K562 (cell line): ENCODE data around the gene MAP3K6. TPM values are rescaled to one million over a fixed set of nuclear protein-coding genes. Genes with fewer than 3 reads are reported as not detected.

Source experiments
- GABPB1 ChIP-seq: sonication (generic); formaldehyde crosslinking; IDR thresholded peaks from 2 replicates; pipeline ENCODE4 v1.8.0; 2022; ENCODE audit warnings: mild to moderate bottlenecking, missing genetic modification reagents
- HINFP ChIP-seq: fragments of 450-650 bp; conservative IDR thresholded peaks from 2 replicates; pipeline ENCODE4 v1.6.1; 2016; ENCODE audit warnings: missing genetic modification characterization, low read depth, mild to moderate bottlenecking, control low read depth, missing compliant biosample characterization
- HIVEP1 ChIP-seq: fragments of 250-450 bp; sonication (Bioruptor Pico); IDR thresholded peaks from 2 replicates; pipeline ENCODE4 v1.4.0; 2020; ENCODE audit warnings: mild to moderate bottlenecking
- NFIC ChIP-seq: fragments of 450-650 bp; IDR thresholded peaks from 2 replicates; pipeline ENCODE4 v1.6.1; 2017; ENCODE audit warnings: mild to moderate bottlenecking, inconsistent platforms
- RERE ChIP-seq: sonication (generic); formaldehyde crosslinking; IDR thresholded peaks from 2 replicates; pipeline ENCODE4 v1.8.0; 2023; ENCODE audit warnings: missing genetic modification reagents, mild to moderate bottlenecking, borderline replicate concordance
- REST ChIP-seq, 2 experiments: fragments of 450-650 bp; formaldehyde crosslinking in 1 of 2; IDR thresholded peaks; 2 replicates each; pipeline versions ENCODE4 v1.4.0 to v1.6.1; 2014 to 2020; ENCODE audit warnings: mild to moderate bottlenecking in 2 of 2, borderline replicate concordance in 1 of 2, low read depth in 1 of 2
- SIN3B ChIP-seq: fragments of 450-650 bp; IDR thresholded peaks from 2 replicates; pipeline ENCODE4 v1.6.1; 2017; ENCODE audit warnings: low read depth, mild to moderate bottlenecking, moderate library complexity
- TEAD1 ChIP-seq, 2 experiments: fragments of 450-650 bp in 1 of 2; sonication (generic) in 1 of 2; formaldehyde crosslinking; IDR thresholded peaks; 2 replicates each; pipeline versions ENCODE4 v1.4.0 to v1.8.0; 2020 to 2022; ENCODE audit warnings: mild to moderate bottlenecking in 2 of 2, missing genetic modification reagents in 1 of 2
- ZBTB2 ChIP-seq: fragments of 450-650 bp; IDR thresholded peaks from 2 replicates; pipeline ENCODE4 v1.6.1; 2016; ENCODE audit warnings: antibody characterized with exemption
- ZNF57 ChIP-seq: fragments of 450-650 bp; formaldehyde crosslinking; IDR thresholded peaks from 2 replicates; pipeline ENCODE4 v1.4.0; 2020; ENCODE audit warnings: mild to moderate bottlenecking, moderate library complexity
- polyA plus RNA-seq, 8 experiments: library from polyadenylated mRNA; depleted of rRNA in 4 of 8; stranded (reverse) in 5 of 8; unstranded in 3 of 8; fragments of >200 nt; fragmentation: Nextera tagmentation in 2 of 8; fragmentation: Illumina TruSeq in 1 of 8; extraction: Ambion mirVana in 2 of 8; extraction: Trizol in 1 of 8; gene quantifications; 2 replicates each; pipeline versions ENCODE4 v1.2.1 to v1.2.3, GENCODE V29; 2011 to 2014; ENCODE audit warnings: inconsistent platforms in 1 of 8, missing spikeins in 1 of 8
- total RNA-seq, 7 experiments: library from RNA; depleted of rRNA in 6 of 7; stranded (reverse); fragments of >200 nt in 6 of 7; fragmentation: Illumina TruSeq in 2 of 7; extraction: Trizol in 2 of 7; gene quantifications; 2 replicates each; pipeline versions ENCODE4 v1.2.1 to v1.2.3, GENCODE V29; 2011 to 2021; ENCODE audit warnings: low replicate concordance in 1 of 7

Gene MAP3K6
- total and polyA plus RNA-seq, 9 of the 15 experiments (the other 6 are each of a cell fraction or from before 2014, with no cell fraction given): 0.99 to 21.9 (median 7.0) TPM

- no peak for TF ChIP-seq HIVEP1
- no peak for TF ChIP-seq ZBTB2
- TF ChIP-seq SIN3B: no peak
- 0 out of 2 replicates have a peak, but pooled peaks have one; percentile 17 for TF ChIP-seq RERE (CRISPR knock-in tag)
- TF ChIP-seq ZNF57: no peak
- no peak for TF ChIP-seq REST (IDR thresholded peaks at IDR 0.05; ENCODE audit: borderline replicate concordance)
- TF ChIP-seq REST (CRISPR knock-in tag; IDR thresholded peaks at IDR 0.05; ENCODE audit: low read depth): no peak
- TF ChIP-seq GABPB1 (CRISPR knock-in tag): peak; percentile 57
- no peak for TF ChIP-seq HINFP (tag)
- TF ChIP-seq NFIC: peak; percentile 65
- TF ChIP-seq TEAD1 (CRISPR knock-in tag; IDR thresholded peaks at IDR 0.05): 0 out of 4 replicates have a peak, but pooled peaks of 1 of the 2 experiments have one; percentile 16
Observed at GRCh38 chr1:27391511-27392095, 24.8 kb upstream of the MAP3K6 start (continued).
